GM23338 (cell line): ENCODE results near the gene GAL3ST1. TPM values are rescaled to one million over a fixed set of nuclear protein-coding genes. Genes with fewer than 3 reads are reported as not detected.

Source experiments
- ATAC-seq: fragments of 200-7000 bp; cut with Tn5 transposase; 3 replicates; pipeline ENCODE4 v1.9.1; 2020
- DNase-seq: peaks from one replicate; pipeline ENCODE4 v3.0.0-alpha.2; 2015; ENCODE audit warnings: low spot score
- H2AFZ ChIP-seq: fragments of 200-600 bp; sonication (generic); 2 replicates; pipeline ENCODE4 v1.8.0; 2016; ENCODE audit warnings: antibody characterized with exemption, mild to moderate bottlenecking, moderate library complexity
- H3F3A ChIP-seq: fragments of 200-600 bp; sonication (generic); replicated peaks from 2 replicates; pipeline ENCODE4 v1.8.0; 2017; ENCODE audit warnings: antibody characterized with exemption, mixed run types, low read depth
- H3K27ac ChIP-seq: fragments of 200-600 bp; sonication (generic); 2 replicates; pipeline ENCODE4 v1.6.1; 2016; ENCODE audit warnings: low read depth
- H3K27me3 ChIP-seq: fragments of 200-600 bp; sonication (generic); 2 replicates; pipeline ENCODE4 v1.8.0; 2016; ENCODE audit warnings: mild to moderate bottlenecking, mixed run types, moderate library complexity; ENCODE audit not compliant: insufficient read depth
- H3K36me3 ChIP-seq: fragments of 200-600 bp; sonication (generic); 2 replicates; pipeline ENCODE4 v1.8.0; 2016; ENCODE audit warnings: mild to moderate bottlenecking; ENCODE audit not compliant: insufficient read depth
- H3K4me1 ChIP-seq: fragments of 200-600 bp; sonication (generic); 2 replicates; pipeline ENCODE4 v1.8.0; 2016; ENCODE audit warnings: mild to moderate bottlenecking, moderate library complexity; ENCODE audit not compliant: insufficient read depth
- H3K4me2 ChIP-seq: fragments of 200-600 bp; sonication (generic); 2 replicates; pipeline ENCODE4 v1.7.1; 2017; ENCODE audit warnings: mixed run types
- H3K4me3 ChIP-seq: fragments of 200-600 bp; sonication (generic); 2 replicates; pipeline ENCODE4 v1.6.1; 2016; ENCODE audit warnings: mixed run types
- H3K79me2 ChIP-seq: fragments of 200-600 bp; sonication (generic); replicated peaks from 2 replicates; pipeline ENCODE4 v1.8.0; 2017; ENCODE audit warnings: mild to moderate bottlenecking; ENCODE audit not compliant: insufficient read depth
- H3K9me2 ChIP-seq: fragments of 200-600 bp; sonication (generic); 2 replicates; pipeline ENCODE4 v1.8.0; 2017; ENCODE audit not compliant: insufficient read depth
- H4K20me1 ChIP-seq: fragments of 200-600 bp; sonication (generic); replicated peaks from 2 replicates; pipeline ENCODE4 v1.8.0; 2017; ENCODE audit warnings: mild to moderate bottlenecking; ENCODE audit not compliant: insufficient read depth
- H3K27ac Mint-ChIP-seq: 2 replicates; pipeline ENCODE4 v1.8.0; 2020; ENCODE audit warnings: inconsistent platforms, mild to moderate bottlenecking, moderate library complexity, mixed read lengths
- H3K27me3 Mint-ChIP-seq: 3 replicates; pipeline ENCODE4 v1.8.0; 2022; ENCODE audit warnings: low read depth, mild to moderate bottlenecking, moderate library complexity, mixed read lengths, inconsistent platforms; ENCODE audit not compliant: insufficient read depth, poor library complexity
- H3K36me3 Mint-ChIP-seq: 3 replicates; pipeline ENCODE4 v1.8.0; 2021; ENCODE audit warnings: low read depth, mild to moderate bottlenecking, inconsistent platforms, moderate library complexity, mixed read lengths
- H3K4me1 Mint-ChIP-seq: 3 replicates; pipeline ENCODE4 v1.8.0; 2020; ENCODE audit warnings: mild to moderate bottlenecking, inconsistent platforms, mixed read lengths
- H3K4me3 Mint-ChIP-seq: 3 replicates; pipeline ENCODE4 v1.8.0; 2021; ENCODE audit warnings: moderate library complexity, mild to moderate bottlenecking, inconsistent platforms, mixed read lengths
- H3K9me3 Mint-ChIP-seq: 3 replicates; pipeline ENCODE4 v1.8.0; 2020; ENCODE audit warnings: moderate library complexity, mild to moderate bottlenecking, inconsistent platforms, mixed read lengths
- CREB1 ChIP-seq: fragments of 250-450 bp; sonication (Bioruptor Pico); IDR thresholded peaks from 2 replicates; pipeline ENCODE4 v1.5.0; 2020; ENCODE audit warnings: low read depth, mild to moderate bottlenecking, moderate library complexity
- EZH2 ChIP-seq: fragments of 200-600 bp; sonication (generic); IDR thresholded peaks from one replicate; pipeline ENCODE4 v1.8.0; 2017; ENCODE audit warnings: antibody characterized with exemption, mild to moderate bottlenecking, low read depth; ENCODE audit not compliant: unreplicated experiment
- EZH2phosphoT487 ChIP-seq: fragments of 200-600 bp; sonication (generic); IDR thresholded peaks from one replicate; pipeline ENCODE4 v1.8.1; 2018; ENCODE audit warnings: antibody characterized with exemption; ENCODE audit not compliant: unreplicated experiment
- JUNB ChIP-seq: IDR thresholded peaks from one replicate; pipeline ENCODE4 v1.6.1; 2016; ENCODE audit warnings: antibody characterized with exemption; ENCODE audit not compliant: unreplicated experiment
- NANOG ChIP-seq: IDR thresholded peaks from 2 replicates; pipeline ENCODE4 v1.6.1; 2016; ENCODE audit warnings: antibody characterized with exemption, borderline replicate concordance
- POLR2AphosphoS5 ChIP-seq: IDR thresholded peaks from 2 replicates; pipeline ENCODE4 v1.6.1; 2016; ENCODE audit warnings: antibody characterized with exemption, low read depth
- STAT1 ChIP-seq: IDR thresholded peaks from one replicate; pipeline ENCODE4 v1.6.1; 2016; ENCODE audit warnings: antibody characterized with exemption; ENCODE audit not compliant: unreplicated experiment
- ZNF114 ChIP-seq: fragments of 250-450 bp; sonication (Bioruptor Pico); IDR thresholded peaks from 2 replicates; pipeline ENCODE4 v1.5.0; 2020; ENCODE audit warnings: mild to moderate bottlenecking, moderate library complexity
- ZNF331 ChIP-seq: fragments of 250-450 bp; sonication (Bioruptor Pico); IDR thresholded peaks from 2 replicates; pipeline ENCODE4 v1.5.0; 2020; ENCODE audit warnings: low read depth, mild to moderate bottlenecking, moderate library complexity
- polyA plus RNA-seq: library from polyadenylated mRNA; unstranded; fragments of >200 nt; fragmentation: Nextera tagmentation; extraction: Ambion mirVana; gene quantifications from 2 replicates; pipeline ENCODE4 v1.2.1, GENCODE V29; 2016
- total RNA-seq: library from RNA; depleted of rRNA; stranded (reverse); fragments of >200 nt; shearing (Covaris generic); gene quantifications from 2 replicates; pipeline ENCODE4 v1.2.3, GENCODE V29; 2014
- TF ChIP-seq, protein P1 (sequence below), 2 experiments: fragments of 200-600 bp in 1 of 2; sonication (generic) in 1 of 2; conservative IDR thresholded peaks; 2 replicates each; pipeline versions ENCODE4 v1.5.1 to v1.6.1; 2016 to 2017; ENCODE audit warnings: antibody characterized with exemption in 2 of 2, low read depth in 2 of 2, mild to moderate bottlenecking in 2 of 2, moderate library complexity in 1 of 2
- TF ChIP-seq, protein P2 (sequence below): IDR thresholded peaks from one replicate; pipeline ENCODE4 v1.6.1; 2018; ENCODE audit warnings: antibody characterized with exemption; ENCODE audit not compliant: unreplicated experiment
- TF ChIP-seq, protein P3 (sequence below): IDR thresholded peaks from 2 replicates; pipeline ENCODE4 v1.6.1; 2016; ENCODE audit warnings: antibody characterized with exemption
- TF ChIP-seq, protein P4 (sequence below): fragments of 250-450 bp; sonication (Bioruptor Pico); IDR thresholded peaks from 2 replicates; pipeline ENCODE4 v1.5.0; 2020; ENCODE audit warnings: mild to moderate bottlenecking, moderate library complexity

GAL3ST1 gene
- total and polyA plus RNA-seq, 2 experiments from 2014 or later: 8.2 to 13.3 TPM

DNA sequence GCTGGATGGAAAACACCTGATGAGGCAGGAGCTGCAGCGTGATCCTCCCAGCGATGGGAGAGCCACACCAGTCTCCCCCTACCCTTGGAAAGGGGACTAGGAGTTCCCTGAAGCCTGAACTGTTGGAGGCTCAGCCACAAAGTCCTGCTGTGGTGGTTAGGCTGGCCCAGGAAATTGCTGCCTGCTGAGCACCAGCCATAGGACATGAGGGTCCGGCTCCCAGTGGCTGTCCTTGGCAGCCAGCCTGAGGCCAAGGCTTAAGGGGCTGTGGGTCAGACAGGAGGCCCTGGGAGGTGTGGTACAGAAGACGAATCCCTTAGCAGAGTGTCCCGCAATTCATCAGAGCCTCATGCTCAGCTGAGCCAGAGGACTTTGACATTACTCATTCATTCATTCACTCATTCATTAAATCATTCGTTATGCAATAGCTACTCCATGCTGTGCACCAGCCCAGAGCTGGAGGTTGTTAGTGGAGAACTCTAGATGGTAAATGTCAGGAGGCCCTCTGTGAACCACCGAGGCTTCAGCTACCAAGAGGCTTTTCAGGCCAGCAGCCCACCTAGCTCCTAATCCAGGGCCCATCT lies 54.5 kb downstream of the GAL3ST1 start:
- Histone ChIP-seq H3K9me2 (no peaks in the 10 kb centered on the region; the same call in 1 of the 2 replicates), H4K20me1 (no peaks in the 10 kb centered on the region), H3F3A (no peaks in the 10 kb centered on the region), H3K27me3 (no peaks in the 10 kb centered on the region), H3K27ac (no peak overlapping the region), H3K36me3 (no peaks in the 10 kb centered on the region), H3K4me2 (no peak overlapping the region), H2AFZ (no peak overlapping the region), H3K4me1 (no peaks in the 10 kb centered on the region), H3K4me3 (no peak overlapping the region), H3K79me2 (no peaks in the 10 kb centered on the region)
- Mint-ChIP-seq H3K9me3 (no peaks in the 10 kb centered on the region; the same call in 1 of the 3 replicates), H3K27ac (no peak overlapping the region), H3K27me3 (peaks cover 2% of the 10 kb centered on the region), H3K36me3 (no peaks in the 10 kb centered on the region), H3K4me3 (no peak overlapping the region), H3K4me1 (no peaks in the 10 kb centered on the region)
- no peak for TF ChIP-seq JUNB
- TF ChIP-seq ZNF331 (CRISPR knock-in tag): no peak
- no peak for TF ChIP-seq CREB1 (CRISPR knock-in tag)
- no peak for TF ChIP-seq STAT1
- TF ChIP-seq, protein P1, sequence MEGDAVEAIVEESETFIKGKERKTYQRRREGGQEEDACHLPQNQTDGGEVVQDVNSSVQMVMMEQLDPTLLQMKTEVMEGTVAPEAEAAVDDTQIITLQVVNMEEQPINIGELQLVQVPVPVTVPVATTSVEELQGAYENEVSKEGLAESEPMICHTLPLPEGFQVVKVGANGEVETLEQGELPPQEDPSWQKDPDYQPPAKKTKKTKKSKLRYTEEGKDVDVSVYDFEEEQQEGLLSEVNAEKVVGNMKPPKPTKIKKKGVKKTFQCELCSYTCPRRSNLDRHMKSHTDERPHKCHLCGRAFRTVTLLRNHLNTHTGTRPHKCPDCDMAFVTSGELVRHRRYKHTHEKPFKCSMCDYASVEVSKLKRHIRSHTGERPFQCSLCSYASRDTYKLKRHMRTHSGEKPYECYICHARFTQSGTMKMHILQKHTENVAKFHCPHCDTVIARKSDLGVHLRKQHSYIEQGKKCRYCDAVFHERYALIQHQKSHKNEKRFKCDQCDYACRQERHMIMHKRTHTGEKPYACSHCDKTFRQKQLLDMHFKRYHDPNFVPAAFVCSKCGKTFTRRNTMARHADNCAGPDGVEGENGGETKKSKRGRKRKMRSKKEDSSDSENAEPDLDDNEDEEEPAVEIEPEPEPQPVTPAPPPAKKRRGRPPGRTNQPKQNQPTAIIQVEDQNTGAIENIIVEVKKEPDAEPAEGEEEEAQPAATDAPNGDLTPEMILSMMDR (conservative IDR thresholded peaks at IDR 0.05; ENCODE audit: low read depth in 2 of 2): no peak
- TF ChIP-seq NANOG: no peak
- TF ChIP-seq, protein P2, sequence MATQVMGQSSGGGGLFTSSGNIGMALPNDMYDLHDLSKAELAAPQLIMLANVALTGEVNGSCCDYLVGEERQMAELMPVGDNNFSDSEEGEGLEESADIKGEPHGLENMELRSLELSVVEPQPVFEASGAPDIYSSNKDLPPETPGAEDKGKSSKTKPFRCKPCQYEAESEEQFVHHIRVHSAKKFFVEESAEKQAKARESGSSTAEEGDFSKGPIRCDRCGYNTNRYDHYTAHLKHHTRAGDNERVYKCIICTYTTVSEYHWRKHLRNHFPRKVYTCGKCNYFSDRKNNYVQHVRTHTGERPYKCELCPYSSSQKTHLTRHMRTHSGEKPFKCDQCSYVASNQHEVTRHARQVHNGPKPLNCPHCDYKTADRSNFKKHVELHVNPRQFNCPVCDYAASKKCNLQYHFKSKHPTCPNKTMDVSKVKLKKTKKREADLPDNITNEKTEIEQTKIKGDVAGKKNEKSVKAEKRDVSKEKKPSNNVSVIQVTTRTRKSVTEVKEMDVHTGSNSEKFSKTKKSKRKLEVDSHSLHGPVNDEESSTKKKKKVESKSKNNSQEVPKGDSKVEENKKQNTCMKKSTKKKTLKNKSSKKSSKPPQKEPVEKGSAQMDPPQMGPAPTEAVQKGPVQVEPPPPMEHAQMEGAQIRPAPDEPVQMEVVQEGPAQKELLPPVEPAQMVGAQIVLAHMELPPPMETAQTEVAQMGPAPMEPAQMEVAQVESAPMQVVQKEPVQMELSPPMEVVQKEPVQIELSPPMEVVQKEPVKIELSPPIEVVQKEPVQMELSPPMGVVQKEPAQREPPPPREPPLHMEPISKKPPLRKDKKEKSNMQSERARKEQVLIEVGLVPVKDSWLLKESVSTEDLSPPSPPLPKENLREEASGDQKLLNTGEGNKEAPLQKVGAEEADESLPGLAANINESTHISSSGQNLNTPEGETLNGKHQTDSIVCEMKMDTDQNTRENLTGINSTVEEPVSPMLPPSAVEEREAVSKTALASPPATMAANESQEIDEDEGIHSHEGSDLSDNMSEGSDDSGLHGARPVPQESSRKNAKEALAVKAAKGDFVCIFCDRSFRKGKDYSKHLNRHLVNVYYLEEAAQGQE: no peak
- TF ChIP-seq POLR2AphosphoS5: no peak
- no peak for TF ChIP-seq EZH2
- TF ChIP-seq, protein P3, sequence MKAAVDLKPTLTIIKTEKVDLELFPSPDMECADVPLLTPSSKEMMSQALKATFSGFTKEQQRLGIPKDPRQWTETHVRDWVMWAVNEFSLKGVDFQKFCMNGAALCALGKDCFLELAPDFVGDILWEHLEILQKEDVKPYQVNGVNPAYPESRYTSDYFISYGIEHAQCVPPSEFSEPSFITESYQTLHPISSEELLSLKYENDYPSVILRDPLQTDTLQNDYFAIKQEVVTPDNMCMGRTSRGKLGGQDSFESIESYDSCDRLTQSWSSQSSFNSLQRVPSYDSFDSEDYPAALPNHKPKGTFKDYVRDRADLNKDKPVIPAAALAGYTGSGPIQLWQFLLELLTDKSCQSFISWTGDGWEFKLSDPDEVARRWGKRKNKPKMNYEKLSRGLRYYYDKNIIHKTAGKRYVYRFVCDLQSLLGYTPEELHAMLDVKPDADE: no peak
- no peak for TF ChIP-seq ZNF114 (CRISPR knock-in tag)
- TF ChIP-seq EZH2phosphoT487: no peak
- TF ChIP-seq, protein P4, sequence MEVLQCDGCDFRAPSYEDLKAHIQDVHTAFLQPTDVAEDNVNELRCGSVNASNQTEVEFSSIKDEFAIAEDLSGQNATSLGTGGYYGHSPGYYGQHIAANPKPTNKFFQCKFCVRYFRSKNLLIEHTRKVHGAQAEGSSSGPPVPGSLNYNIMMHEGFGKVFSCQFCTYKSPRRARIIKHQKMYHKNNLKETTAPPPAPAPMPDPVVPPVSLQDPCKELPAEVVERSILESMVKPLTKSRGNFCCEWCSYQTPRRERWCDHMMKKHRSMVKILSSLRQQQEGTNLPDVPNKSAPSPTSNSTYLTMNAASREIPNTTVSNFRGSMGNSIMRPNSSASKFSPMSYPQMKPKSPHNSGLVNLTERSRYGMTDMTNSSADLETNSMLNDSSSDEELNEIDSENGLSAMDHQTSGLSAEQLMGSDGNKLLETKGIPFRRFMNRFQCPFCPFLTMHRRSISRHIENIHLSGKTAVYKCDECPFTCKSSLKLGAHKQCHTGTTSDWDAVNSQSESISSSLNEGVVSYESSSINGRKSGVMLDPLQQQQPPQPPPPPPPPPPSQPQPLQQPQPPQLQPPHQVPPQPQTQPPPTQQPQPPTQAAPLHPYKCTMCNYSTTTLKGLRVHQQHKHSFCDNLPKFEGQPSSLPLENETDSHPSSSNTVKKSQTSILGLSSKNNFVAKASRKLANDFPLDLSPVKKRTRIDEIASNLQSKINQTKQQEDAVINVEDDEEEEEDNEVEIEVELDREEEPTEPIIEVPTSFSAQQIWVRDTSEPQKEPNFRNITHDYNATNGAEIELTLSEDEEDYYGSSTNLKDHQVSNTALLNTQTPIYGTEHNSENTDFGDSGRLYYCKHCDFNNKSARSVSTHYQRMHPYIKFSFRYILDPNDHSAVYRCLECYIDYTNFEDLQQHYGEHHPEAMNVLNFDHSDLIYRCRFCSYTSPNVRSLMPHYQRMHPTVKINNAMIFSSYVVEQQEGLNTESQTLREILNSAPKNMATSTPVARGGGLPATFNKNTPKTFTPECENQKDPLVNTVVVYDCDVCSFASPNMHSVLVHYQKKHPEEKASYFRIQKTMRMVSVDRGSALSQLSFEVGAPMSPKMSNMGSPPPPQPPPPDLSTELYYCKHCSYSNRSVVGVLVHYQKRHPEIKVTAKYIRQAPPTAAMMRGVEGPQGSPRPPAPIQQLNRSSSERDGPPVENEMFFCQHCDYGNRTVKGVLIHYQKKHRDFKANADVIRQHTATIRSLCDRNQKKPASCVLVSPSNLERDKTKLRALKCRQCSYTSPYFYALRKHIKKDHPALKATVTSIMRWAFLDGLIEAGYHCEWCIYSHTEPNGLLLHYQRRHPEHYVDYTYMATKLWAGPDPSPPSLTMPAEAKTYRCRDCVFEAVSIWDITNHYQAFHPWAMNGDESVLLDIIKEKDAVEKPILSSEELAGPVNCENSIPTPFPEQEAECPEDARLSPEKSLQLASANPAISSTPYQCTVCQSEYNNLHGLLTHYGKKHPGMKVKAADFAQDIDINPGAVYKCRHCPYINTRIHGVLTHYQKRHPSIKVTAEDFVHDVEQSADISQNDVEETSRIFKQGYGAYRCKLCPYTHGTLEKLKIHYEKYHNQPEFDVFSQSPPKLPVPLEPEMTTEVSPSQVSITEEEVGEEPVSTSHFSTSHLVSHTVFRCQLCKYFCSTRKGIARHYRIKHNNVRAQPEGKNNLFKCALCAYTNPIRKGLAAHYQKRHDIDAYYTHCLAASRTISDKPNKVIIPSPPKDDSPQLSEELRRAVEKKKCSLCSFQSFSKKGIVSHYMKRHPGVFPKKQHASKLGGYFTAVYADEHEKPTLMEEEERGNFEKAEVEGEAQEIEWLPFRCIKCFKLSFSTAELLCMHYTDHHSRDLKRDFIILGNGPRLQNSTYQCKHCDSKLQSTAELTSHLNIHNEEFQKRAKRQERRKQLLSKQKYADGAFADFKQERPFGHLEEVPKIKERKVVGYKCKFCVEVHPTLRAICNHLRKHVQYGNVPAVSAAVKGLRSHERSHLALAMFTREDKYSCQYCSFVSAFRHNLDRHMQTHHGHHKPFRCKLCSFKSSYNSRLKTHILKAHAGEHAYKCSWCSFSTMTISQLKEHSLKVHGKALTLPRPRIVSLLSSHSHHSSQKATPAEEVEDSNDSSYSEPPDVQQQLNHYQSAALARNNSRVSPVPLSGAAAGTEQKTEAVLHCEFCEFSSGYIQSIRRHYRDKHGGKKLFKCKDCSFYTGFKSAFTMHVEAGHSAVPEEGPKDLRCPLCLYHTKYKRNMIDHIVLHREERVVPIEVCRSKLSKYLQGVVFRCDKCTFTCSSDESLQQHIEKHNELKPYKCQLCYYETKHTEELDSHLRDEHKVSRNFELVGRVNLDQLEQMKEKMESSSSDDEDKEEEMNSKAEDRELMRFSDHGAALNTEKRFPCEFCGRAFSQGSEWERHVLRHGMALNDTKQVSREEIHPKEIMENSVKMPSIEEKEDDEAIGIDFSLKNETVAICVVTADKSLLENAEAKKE (CRISPR knock-in tag): no peak
- ATAC-seq (no peak), DNase-seq (no peak)
